ENCODE data around the gene GNA14. TPM values are rescaled to one million over a fixed set of nuclear protein-coding genes. Genes with fewer than 3 reads are reported as not detected.

GNA14 gene
- total and polyA plus RNA-seq, 2 of the 8 experiments (the other 6 are each of a cell fraction or from before 2014, with no cell fraction given) = 3.4 to 6.3 TPM

DNA sequence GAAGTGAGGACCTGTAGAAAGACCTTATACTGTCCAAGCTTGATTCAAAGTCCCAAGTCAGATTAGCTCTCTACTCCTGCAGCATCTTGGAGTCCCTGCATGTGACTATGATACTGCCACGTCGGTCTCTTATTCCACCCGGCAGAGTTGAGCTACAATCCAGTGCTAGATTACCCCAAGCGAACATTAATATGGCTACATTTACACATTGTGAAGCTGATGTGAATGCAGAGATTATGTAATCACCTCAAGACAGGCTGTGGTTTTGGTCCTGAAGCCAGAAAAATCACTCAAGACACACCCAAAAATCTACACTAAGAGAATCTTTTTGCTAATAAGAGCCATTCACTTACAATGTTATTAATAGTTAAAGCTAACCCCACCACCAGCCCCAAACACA lies 116.7 kb downstream of the GNA14 start:
- H2AFZ ChIP-seq (ENCODE audit: low read length) = no peak overlapping the region
- peaks cover 3 to 14% (median 9%) of the 10 kb centered on the region in 4 experiments for H3K4me1 ChIP-seq (replicated peaks in 1 of 4; ENCODE audit: control insufficient read depth in 3 of 4, insufficient read depth in 4 of 4, low read length in 3 of 4)
- no peak overlapping the region for H3K27ac ChIP-seq (ENCODE audit: low read depth, low read length)
- ChIA-PET POLR2A (ENCODE audit: partially characterized antibody) (interaction anchor here (1.0 to 1.3 kb wide), 2 partner anchors 10 to 52 kb away, joined by 3 read pairs; no protein-coding TSS in a partner anchor), CTCF (ENCODE audit: partially characterized antibody) (interaction anchor here (2.6 to 3.9 kb wide), 2 partner anchors 75 to 98 kb away, joined by 10 to 12 read pairs; no protein-coding TSS in a partner anchor)
- H2BK12ac ChIP-seq (ENCODE audit: low read depth, low read length) = no peak overlapping the region
- no peak for DNase-seq (ENCODE audit: low read depth in 1 of 2, low spot score in 2 of 2)
- no peak overlapping the region for H4K91ac ChIP-seq (replicated peaks; ENCODE audit: insufficient read length, low read length)
- H3K9ac ChIP-seq (replicated peaks in 1 of 4; ENCODE audit: extremely low read depth in 1 of 4, low read depth in 3 of 4, low read length in 3 of 4) = no peak overlapping the region
- H3K23me2 ChIP-seq (ENCODE audit: low read depth, low read length) = no peaks in the 10 kb centered on the region
- H2BK15ac ChIP-seq (ENCODE audit: low read length) = no peak overlapping the region
- H3K4me2 ChIP-seq (ENCODE audit: insufficient read depth in 1 of 2, low read depth in 2 of 2, low read length in 2 of 2) = no peak overlapping the region
- H2BK120ac ChIP-seq (replicated peaks; ENCODE audit: low read depth, low read length) = no peak overlapping the region
- no peak overlapping the region for H2AK5ac ChIP-seq (ENCODE audit: low read depth, low read length)
- H3K79me1 ChIP-seq (ENCODE audit: low read depth, low read length) = no peaks in the 10 kb centered on the region
- H3K4me3 ChIP-seq (ENCODE audit: extremely low read depth in 1 of 4, insufficient read depth in 2 of 4, low read depth in 3 of 4, low read length in 4 of 4) = no peak overlapping the region
- WGBS, 2 experiments (ENCODE audit: extremely low coverage in 1 of 2, insufficient coverage in 1 of 2, insufficient read length in 1 of 2, insufficient replicate concordance in 2 of 2, low coverage in 1 of 2, low lambda C conversion rate in 2 of 2, missing lambda C conversion rate in 1 of 2) = 92% methylated on average over 4 of the region's 4 CpGs; no CpG with 5 or more reads in 1 of the 2 experiments
- H3K56ac ChIP-seq (replicated peaks; ENCODE audit: insufficient read length, low read depth, low read length) = no peak overlapping the region
- H3K14ac ChIP-seq (ENCODE audit: insufficient read length) = no peak overlapping the region
- H3K27me3 ChIP-seq (replicated peaks in 1 of 4; ENCODE audit: control insufficient read depth in 3 of 4, extremely low read depth in 1 of 4, insufficient read depth in 3 of 4, low read length in 3 of 4) = no peaks in the 10 kb centered on the region
- no peak overlapping the region for H3K18ac ChIP-seq (ENCODE audit: extremely low read depth, low read length)
- no peak overlapping the region for H3K23ac ChIP-seq (ENCODE audit: insufficient read length)
- no peak for FAIRE-seq
- no peak overlapping the region for H2BK5ac ChIP-seq (ENCODE audit: low read depth, low read length)
- H3K79me2 ChIP-seq (ENCODE audit: control insufficient read depth in 1 of 2, insufficient read depth in 2 of 2, low read length in 2 of 2) = no peaks in the 10 kb centered on the region
- H2BK20ac ChIP-seq (ENCODE audit: low read length) = no peak overlapping the region
- H4K5ac ChIP-seq (ENCODE audit: insufficient read length, low read depth, low read length) = no peak overlapping the region
- H4K8ac ChIP-seq (ENCODE audit: extremely low read depth, insufficient read depth, low read length) = no peak overlapping the region
- no peaks in the 10 kb centered on the region for H3K36me3 ChIP-seq (ENCODE audit: control insufficient read depth in 2 of 4, insufficient read depth in 4 of 4, low read length in 3 of 4)
- no peak overlapping the region for H3K4ac ChIP-seq (replicated peaks; ENCODE audit: insufficient read length, low read depth, low read length)
- no peaks in the 10 kb centered on the region for H4K20me1 ChIP-seq (replicated peaks in 1 of 2; ENCODE audit: control insufficient read depth in 1 of 2, insufficient read depth in 2 of 2, low read length in 2 of 2)
- TF ChIP-seq TAF7 (optimal IDR thresholded peaks at IDR 0.05; ENCODE audit: borderline replicate concordance, low read depth, low read length) = no peak
- no peaks in the 10 kb centered on the region; a peak in 1 of 4 replicates for H3K9me3 ChIP-seq (ENCODE audit: insufficient read depth in 2 of 2, low read depth in 1 of 2, low read length in 1 of 2)

Data from H1 (cell line).